Neural progenitor cell (in vitro differentiated cells): ENCODE results near the gene NCEH1. TPM values are rescaled to one million over a fixed set of nuclear protein-coding genes. Genes with fewer than 3 reads are reported as not detected.

ENCODE experiments used
- DNase-seq: peaks from one replicate; pipeline ENCODE4 v3.0.0-alpha.2; 2016; ENCODE audit warnings: low spot score
- H2AFZ ChIP-seq: fragments of 200-600 bp; sonication (generic); replicated peaks from 2 replicates; pipeline ENCODE4 v1.6.1; 2016; ENCODE audit warnings: antibody characterized with exemption
- H3F3A ChIP-seq: fragments of 200-600 bp; sonication (generic); 2 replicates; pipeline ENCODE4 v1.6.1; 2016; ENCODE audit warnings: antibody characterized with exemption, low read depth
- H3K27ac ChIP-seq: fragments of 200-600 bp; sonication (generic); 2 replicates; pipeline ENCODE4 v1.5.1; 2016; ENCODE audit warnings: mild to moderate bottlenecking
- H3K27me3 ChIP-seq: fragments of 200-600 bp; sonication (generic); 2 replicates; pipeline ENCODE4 v1.6.1; 2016; ENCODE audit warnings: mild to moderate bottlenecking, moderate library complexity
- H3K36me3 ChIP-seq: fragments of 200-600 bp; sonication (generic); 2 replicates; pipeline ENCODE4 v1.5.1; 2016
- H3K4me1 ChIP-seq: fragments of 200-600 bp; sonication (generic); 2 replicates; pipeline ENCODE4 v1.6.1; 2016; ENCODE audit warnings: mixed run types
- H3K4me2 ChIP-seq: fragments of 200-600 bp; sonication (generic); 2 replicates; pipeline ENCODE4 v1.6.1; 2016
- H3K4me3 ChIP-seq: fragments of 200-600 bp; sonication (generic); 2 replicates; pipeline ENCODE4 v1.5.1; 2016
- H3K79me2 ChIP-seq: fragments of 200-600 bp; sonication (generic); 2 replicates; pipeline ENCODE4 v1.6.1; 2016; ENCODE audit warnings: low read depth
- H3K9ac ChIP-seq: fragments of 200-600 bp; sonication (generic); 2 replicates; pipeline ENCODE4 v1.6.1; 2016
- H3K9me3 ChIP-seq: fragments of 200-600 bp; sonication (generic); 2 replicates; pipeline ENCODE4 v1.5.1; 2016; ENCODE audit warnings: low read depth
- H4K20me1 ChIP-seq: fragments of 200-600 bp; sonication (generic); 2 replicates; pipeline ENCODE4 v1.6.1; 2016; ENCODE audit warnings: low read depth
- H3K27ac Mint-ChIP-seq: 3 replicates; pipeline ENCODE4 v1.8.0; 2021; ENCODE audit warnings: mixed read lengths
- H3K27me3 Mint-ChIP-seq: 2 replicates; pipeline ENCODE4 v1.8.0; 2022; ENCODE audit warnings: low read depth, mild to moderate bottlenecking, inconsistent platforms, moderate library complexity, mixed read lengths; ENCODE audit not compliant: insufficient read depth
- H3K36me3 Mint-ChIP-seq: 3 replicates; pipeline ENCODE4 v1.8.0; 2021; ENCODE audit warnings: mixed read lengths
- H3K4me1 Mint-ChIP-seq: 3 replicates; pipeline ENCODE4 v1.8.0; 2021; ENCODE audit warnings: mixed read lengths
- H3K4me3 Mint-ChIP-seq: 3 replicates; pipeline ENCODE4 v1.8.0; 2021; ENCODE audit warnings: mild to moderate bottlenecking, moderate library complexity, mixed read lengths
- H3K9me3 Mint-ChIP-seq: 3 replicates; pipeline ENCODE4 v1.8.0; 2020; ENCODE audit warnings: mixed read lengths
- EZH2 ChIP-seq: fragments of 200-600 bp; sonication (generic); IDR thresholded peaks from 2 replicates; pipeline ENCODE4 v1.6.1; 2017; ENCODE audit warnings: antibody characterized with exemption, mild to moderate bottlenecking, moderate library complexity
- EZH2phosphoT487 ChIP-seq: fragments of 200-600 bp; sonication (generic); IDR thresholded peaks from 2 replicates; pipeline ENCODE4 v1.6.1; 2017; ENCODE audit warnings: antibody characterized with exemption
- small RNA-seq: library from RNA; depleted of rRNA; stranded (forward); fragments of <200 nt; gene quantifications from one replicate; pipeline ENCODE3, GENCODE V24; 2015
- total RNA-seq: library from RNA; depleted of rRNA; stranded (reverse); fragments of >200 nt; gene quantifications from 2 replicates; pipeline ENCODE4 v1.2.3, GENCODE V29; 2015; ENCODE audit warnings: low replicate concordance
- TF ChIP-seq, protein P1 (sequence below): fragments of 200-600 bp; sonication (generic); IDR thresholded peaks from 2 replicates; pipeline ENCODE4 v1.5.1; 2017; ENCODE audit warnings: antibody characterized with exemption, mild to moderate bottlenecking

Gene NCEH1
- total RNA-seq, 1 donor from 2014 or later: 7.7 TPM

DNA sequence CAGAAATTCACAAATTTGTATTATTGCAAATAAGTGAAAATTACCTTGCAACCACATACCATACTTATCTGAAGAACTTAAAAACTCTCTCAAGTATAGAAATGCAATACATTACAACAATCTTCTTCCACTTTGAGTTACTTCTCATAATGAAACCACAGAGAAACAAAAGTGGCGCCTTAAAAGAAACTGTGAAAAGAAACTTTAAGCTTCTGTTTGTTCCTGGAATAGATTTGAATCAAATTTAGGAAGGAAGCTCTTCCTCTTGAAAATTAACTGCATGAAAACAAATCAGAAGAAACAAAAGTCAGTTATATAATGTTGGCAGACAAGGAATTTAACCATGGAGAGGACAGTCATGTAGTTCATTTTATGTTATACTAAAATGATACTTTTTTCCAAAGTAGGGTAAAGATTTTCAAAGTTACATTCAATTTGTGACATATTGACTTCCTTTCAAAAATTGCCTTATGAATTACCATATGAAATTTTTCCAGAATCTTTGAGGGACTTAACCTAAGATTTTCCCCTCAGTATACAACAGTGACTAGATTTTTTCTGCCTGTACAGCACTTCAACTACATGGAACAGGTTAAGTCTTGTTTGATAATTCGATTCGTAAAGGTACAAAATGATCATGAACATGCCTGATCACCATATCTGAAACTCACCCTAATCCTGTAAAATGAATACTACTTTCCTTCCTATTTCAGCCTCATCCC lies 130.0 kb downstream of the NCEH1 start:
- Histone ChIP-seq H3K9ac (no peak overlapping the region), H3F3A (no peaks in the 10 kb centered on the region), H3K36me3 (no peaks in the 10 kb centered on the region), H3K79me2 (no peaks in the 10 kb centered on the region), H3K27ac (no peak overlapping the region), H3K4me1 (no peaks in the 10 kb centered on the region), H3K27me3 (no peaks in the 10 kb centered on the region), H3K4me3 (no peak overlapping the region), H4K20me1 (no peaks in the 10 kb centered on the region), H3K4me2 (no peak overlapping the region), H2AFZ (no peak overlapping the region), H3K9me3 (no peaks in the 10 kb centered on the region)
- Mint-ChIP-seq H3K9me3 (no peaks in the 10 kb centered on the region), H3K4me1 (no peaks in the 10 kb centered on the region), H3K27me3 (peaks cover 3% of the 10 kb centered on the region), H3K4me3 (no peak overlapping the region), H3K27ac (no peak overlapping the region), H3K36me3 (no peaks in the 10 kb centered on the region)
- no peak for DNase-seq
- no peak for TF ChIP-seq EZH2phosphoT487
- TF ChIP-seq EZH2: no peak
- TF ChIP-seq, protein P1, sequence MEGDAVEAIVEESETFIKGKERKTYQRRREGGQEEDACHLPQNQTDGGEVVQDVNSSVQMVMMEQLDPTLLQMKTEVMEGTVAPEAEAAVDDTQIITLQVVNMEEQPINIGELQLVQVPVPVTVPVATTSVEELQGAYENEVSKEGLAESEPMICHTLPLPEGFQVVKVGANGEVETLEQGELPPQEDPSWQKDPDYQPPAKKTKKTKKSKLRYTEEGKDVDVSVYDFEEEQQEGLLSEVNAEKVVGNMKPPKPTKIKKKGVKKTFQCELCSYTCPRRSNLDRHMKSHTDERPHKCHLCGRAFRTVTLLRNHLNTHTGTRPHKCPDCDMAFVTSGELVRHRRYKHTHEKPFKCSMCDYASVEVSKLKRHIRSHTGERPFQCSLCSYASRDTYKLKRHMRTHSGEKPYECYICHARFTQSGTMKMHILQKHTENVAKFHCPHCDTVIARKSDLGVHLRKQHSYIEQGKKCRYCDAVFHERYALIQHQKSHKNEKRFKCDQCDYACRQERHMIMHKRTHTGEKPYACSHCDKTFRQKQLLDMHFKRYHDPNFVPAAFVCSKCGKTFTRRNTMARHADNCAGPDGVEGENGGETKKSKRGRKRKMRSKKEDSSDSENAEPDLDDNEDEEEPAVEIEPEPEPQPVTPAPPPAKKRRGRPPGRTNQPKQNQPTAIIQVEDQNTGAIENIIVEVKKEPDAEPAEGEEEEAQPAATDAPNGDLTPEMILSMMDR: no peak

Small RNA genes lying within 50 kb of the gene (small RNA-seq; reads per million reads assigned to genes)
- not detected for gene RNU6-547P

Other genes starting within 250 kb of the NCEH1 start
- not detected in 2 replicates for gene TNFSF10, start 187.6 kb downstream of the NCEH1 start, total RNA-seq
- gene ECT2, start 39.7 kb upstream of the NCEH1 start, total RNA-seq: 163 and 267 TPM in 2 replicates